Measurements from ENCODE around the gene MRPL55.

MRPL55 gene

DNA sequence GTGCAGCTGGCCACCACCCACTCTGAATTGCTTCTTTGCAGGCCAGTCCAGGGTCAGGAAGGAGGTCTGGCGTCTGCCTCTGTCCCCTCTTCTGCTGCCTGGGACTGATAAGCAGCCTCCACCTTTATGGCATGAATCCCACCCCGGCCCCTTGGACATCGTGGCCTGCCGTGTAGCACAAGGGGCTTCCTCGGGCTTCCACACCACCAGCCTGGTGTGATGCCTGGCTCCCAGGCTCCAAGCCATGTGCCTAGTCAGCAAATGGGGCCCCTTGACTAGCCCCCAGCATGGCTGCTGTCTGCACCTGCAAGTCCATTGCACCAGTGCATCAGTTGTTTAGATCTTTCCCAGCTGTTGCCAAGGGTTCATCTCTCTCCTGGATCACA lies 36.4 kb downstream of the MRPL55 start:
- no peaks in the 10 kb centered on the region for H3K27me3 ChIP-seq (replicated peaks; ENCODE audit: insufficient read depth, low read length)
- no peaks in the 10 kb centered on the region for H3K36me3 ChIP-seq (replicated peaks; ENCODE audit: insufficient read depth, low read length)
- no peaks in the 10 kb centered on the region for H3F3A ChIP-seq (ENCODE audit: insufficient read depth, low read length)
- H3K9me3 ChIP-seq (replicated peaks; ENCODE audit: insufficient read depth, low read length), result no peaks in the 10 kb centered on the region
- H3K9me2 ChIP-seq (replicated peaks; ENCODE audit: insufficient read depth, low read length), result no peaks in the 10 kb centered on the region
- H3K27ac ChIP-seq (ENCODE audit: low read length), result no peak overlapping the region
- H4K20me1 ChIP-seq (ENCODE audit: insufficient read depth, low read length), result 0 out of 2 replicates have a peak, but pooled peaks cover 3% of the 10 kb centered on the region
- no peak for DNase-seq
- no peak overlapping the region for H3K4me2 ChIP-seq (ENCODE audit: low read depth, low read length)
- TF ChIP-seq EZH2 (optimal IDR thresholded peaks at IDR 0.05; ENCODE audit: low read depth, low read length), result no peak
- no peak for TF ChIP-seq CTCF (IDR thresholded peaks at IDR 0.05; ENCODE audit: low read length)
- TF ChIP-seq EZH2phosphoT487 (IDR thresholded peaks at IDR 0.05; ENCODE audit: low read length), result no peak
- no peak overlapping the region for H3K9ac ChIP-seq (ENCODE audit: low read length)
- H3K4me3 ChIP-seq (ENCODE audit: low read length), result no peak overlapping the region
- H2AFZ ChIP-seq (ENCODE audit: low read length), result no peak overlapping the region
- H3K4me1 ChIP-seq (ENCODE audit: low read length), result no peaks in the 10 kb centered on the region
- no peaks in the 10 kb centered on the region for H3K79me2 ChIP-seq (ENCODE audit: low read length)

GRCh38 chr1:228071839-228072657 lies 37.1 kb downstream of the MRPL55 start:
- Histone ChIP-seq H3K4me3 (ENCODE audit: low read length) (no peak overlapping the region), H3K4me1 (ENCODE audit: low read length) (no peaks in the 10 kb centered on the region), H3F3A (ENCODE audit: insufficient read depth, low read length) (no peaks in the 10 kb centered on the region), H3K9ac (ENCODE audit: low read length) (no peak overlapping the region), H2AFZ (ENCODE audit: low read length) (no peak overlapping the region), H3K36me3 (replicated peaks; ENCODE audit: insufficient read depth, low read length) (no peaks in the 10 kb centered on the region), H3K9me3 (replicated peaks; ENCODE audit: insufficient read depth, low read length) (no peaks in the 10 kb centered on the region), H3K27me3 (replicated peaks; ENCODE audit: insufficient read depth, low read length) (peaks cover 5% of the 10 kb centered on the region), H3K79me2 (ENCODE audit: low read length) (no peaks in the 10 kb centered on the region), H4K20me1 (ENCODE audit: insufficient read depth, low read length) (0 out of 2 replicates have a peak, but pooled peaks cover 3% of the 10 kb centered on the region), H3K4me2 (ENCODE audit: low read depth, low read length) (no peak overlapping the region), H3K27ac (ENCODE audit: low read length) (no peak overlapping the region), H3K9me2 (replicated peaks; ENCODE audit: insufficient read depth, low read length) (no peaks in the 10 kb centered on the region)
- TF ChIP-seq EZH2phosphoT487 (IDR thresholded peaks at IDR 0.05; ENCODE audit: low read length) (no peak), CTCF (IDR thresholded peaks at IDR 0.05; ENCODE audit: low read length) (no peak), EZH2 (optimal IDR thresholded peaks at IDR 0.05; ENCODE audit: low read depth, low read length) (no peak)
- no peak for DNase-seq

- Histone ChIP-seq H3F3A (ENCODE audit: insufficient read depth, low read length) (no peaks in the 10 kb centered on the region), H3K9me2 (replicated peaks; ENCODE audit: insufficient read depth, low read length) (no peaks in the 10 kb centered on the region), H3K36me3 (replicated peaks; ENCODE audit: insufficient read depth, low read length) (no peaks in the 10 kb centered on the region), H3K27ac (ENCODE audit: low read length) (no peak overlapping the region), H3K9ac (ENCODE audit: low read length) (no peak overlapping the region), H3K9me3 (replicated peaks; ENCODE audit: insufficient read depth, low read length) (no peaks in the 10 kb centered on the region), H3K27me3 (replicated peaks; ENCODE audit: insufficient read depth, low read length) (peaks cover 11% of the 10 kb centered on the region), H2AFZ (ENCODE audit: low read length) (no peak overlapping the region), H3K79me2 (ENCODE audit: low read length) (no peaks in the 10 kb centered on the region), H3K4me1 (ENCODE audit: low read length) (no peaks in the 10 kb centered on the region), H3K4me2 (ENCODE audit: low read depth, low read length) (no peak overlapping the region), H4K20me1 (ENCODE audit: insufficient read depth, low read length) (0 out of 2 replicates have a peak, but pooled peaks cover 3% of the 10 kb centered on the region), H3K4me3 (ENCODE audit: low read length) (no peak overlapping the region)
- no peak for TF ChIP-seq EZH2phosphoT487 (IDR thresholded peaks at IDR 0.05; ENCODE audit: low read length)
- TF ChIP-seq EZH2 (optimal IDR thresholded peaks at IDR 0.05; ENCODE audit: low read depth, low read length), result no peak
- no peak for TF ChIP-seq CTCF (IDR thresholded peaks at IDR 0.05; ENCODE audit: low read length)
- DNase-seq, result no peak
These were observed 38.2 kb downstream of the MRPL55 start for GRCh38 chr1:228070851-228071250.
